Lower lobe of right lung (tissue), 2 donors: ENCODE results near the gene FOXN3. TPM values are rescaled to one million over a fixed set of nuclear protein-coding genes. Genes with fewer than 3 reads are reported as not detected.
A peak's percentile ranks its signal among the peaks of the same experiment; 100 is the strongest.

ENCODE experiments used
- ATAC-seq, 2 donors: fragments of 200-7000 bp; cut with Tn5 transposase; one replicate each; pipeline ENCODE4 v1.9.1; 2020 to 2022; ENCODE audit warnings: mild to moderate bottlenecking in 2 of 2, moderate library complexity in 2 of 2
- DNase-seq: peaks from one replicate; pipeline ENCODE4 v3.0.0-alpha.2; 2020
- H3K27ac ChIP-seq: fragments of 200-600 bp; one replicate; pipeline ENCODE4 v1.8.0; 2022
- H3K27me3 ChIP-seq: fragments of 200-600 bp; one replicate; pipeline ENCODE4 v1.8.0; 2022; ENCODE audit warnings: low read depth
- H3K36me3 ChIP-seq: fragments of 200-600 bp; one replicate; pipeline ENCODE4 v1.8.0; 2022; ENCODE audit warnings: mild to moderate bottlenecking
- H3K4me1 ChIP-seq: fragments of 200-600 bp; one replicate; pipeline ENCODE4 v1.8.0; 2022
- H3K4me3 ChIP-seq: fragments of 200-600 bp; one replicate; pipeline ENCODE4 v1.8.0; 2022; ENCODE audit warnings: mild to moderate bottlenecking
- H3K9me3 ChIP-seq: fragments of 200-600 bp; one replicate; pipeline ENCODE4 v1.8.0; 2022
- CTCF ChIP-seq: fragments of 200-600 bp; IDR thresholded peaks from one replicate; pipeline ENCODE4 v1.8.0; 2022; ENCODE audit warnings: antibody characterized with exemption, mild to moderate bottlenecking
- intact Hi-C: fragments of 100-400 bp; cut with DNase I; formaldehyde crosslinking; loops from one replicate; pipeline ENCODE4 v1.11.0; 2022
- total RNA-seq: library from RNA; stranded (reverse); fragmentation: NEBNext Ultra II Directional; extraction: Animal tissue kit (Norgen Biotek cat#: 25700); gene quantifications from one replicate; pipeline ENCODE4 v1.2.1, GENCODE V29; 2021
- donor health status: DM: no; HTN: yes; CAD: no; lungs with severe emphysema.

The FOXN3 gene
- total RNA-seq, 1 donor from 2014 or later = 116 TPM

DNA sequence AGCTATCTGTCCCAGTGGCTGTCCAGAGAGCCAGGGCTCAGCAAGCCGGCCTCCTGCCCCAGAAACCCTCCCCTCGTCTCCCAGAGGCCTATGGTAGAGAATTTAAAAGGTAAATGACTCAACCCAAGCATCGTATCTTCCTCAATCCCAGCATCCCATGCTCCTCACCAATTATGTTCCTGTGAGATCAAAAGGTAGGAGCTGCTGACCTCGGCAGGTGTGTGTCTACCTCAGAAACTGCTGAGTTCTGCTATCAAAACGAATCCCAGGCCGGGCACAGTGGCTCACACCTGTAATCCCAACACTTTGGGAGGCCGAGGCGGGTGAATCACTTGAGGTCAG, 49.3 kb downstream of the FOXN3 start:
- DNase-seq (no peak), ATAC-seq (no peak)
- intact Hi-C loops = no loop called here
- Histone ChIP-seq H3K4me1 (peaks cover 80% of the 10 kb centered on the region), H3K27me3 (no peaks in the 10 kb centered on the region), H3K27ac (no peak overlapping the region), H3K4me3 (no peak overlapping the region), H3K36me3 (no peaks in the 10 kb centered on the region), H3K9me3 (no peaks in the 10 kb centered on the region)
- no peak for TF ChIP-seq CTCF

DNA sequence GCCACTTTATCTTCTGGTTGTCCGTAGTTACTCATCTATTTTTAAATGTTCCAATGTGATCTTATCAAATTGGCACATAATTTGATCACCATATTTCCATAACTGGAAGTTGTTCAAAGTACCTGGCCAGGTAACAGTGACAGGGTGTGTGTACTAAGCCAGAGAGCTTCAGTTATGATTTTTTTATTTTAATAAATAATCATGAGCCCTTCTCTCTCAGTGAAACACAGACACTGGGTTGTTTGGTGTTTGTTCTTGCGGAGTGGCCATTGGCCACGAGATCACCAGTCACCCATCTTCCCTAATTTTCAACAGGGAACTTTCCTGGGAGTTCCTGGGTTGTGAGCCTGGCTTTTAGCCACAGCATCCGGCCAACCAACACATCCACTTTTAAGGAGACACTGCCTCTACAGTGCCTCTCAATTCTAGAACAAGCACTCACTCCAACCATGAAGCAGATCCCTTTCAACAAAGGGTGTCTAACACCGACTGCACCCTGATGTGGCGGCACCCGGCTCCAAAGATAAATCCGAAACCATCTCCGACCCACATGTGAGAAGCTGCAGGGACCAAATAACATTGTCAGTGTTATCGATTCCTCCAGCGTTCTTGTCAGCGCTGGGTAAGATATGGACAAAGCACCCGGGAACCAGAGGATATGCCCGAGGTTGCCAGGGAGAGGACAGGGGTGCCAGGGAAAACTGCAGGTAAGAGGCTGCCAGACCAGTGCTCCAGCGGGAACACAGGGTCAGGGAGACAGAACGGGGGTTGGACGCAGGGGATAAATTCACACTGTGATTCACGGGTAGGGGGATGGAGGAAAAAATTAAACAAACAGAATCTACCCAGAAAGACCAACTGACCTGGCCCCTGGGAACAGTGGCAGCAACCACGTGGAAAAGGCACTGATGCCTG, 49.9 kb downstream of the FOXN3 start:
- Histone ChIP-seq H3K4me3 (peak overlapping the region; percentile 9), H3K36me3 (no peaks in the 10 kb centered on the region), H3K4me1 (peaks cover 80% of the 10 kb centered on the region), H3K27ac (no peak overlapping the region), H3K9me3 (no peaks in the 10 kb centered on the region), H3K27me3 (no peaks in the 10 kb centered on the region)
- intact Hi-C loops = no loop called here
- DNase-seq = no peak
- no peak for TF ChIP-seq CTCF
- peak in 1 of 2 donors; percentile 7 for ATAC-seq

- peak; percentile 70 to 79 for ATAC-seq
- H3K4me3 ChIP-seq = peak overlapping the region; percentile 13
- H3K27me3 ChIP-seq = no peaks in the 10 kb centered on the region
- peak overlapping the region; percentile 49 for H3K27ac ChIP-seq
- no peaks in the 10 kb centered on the region for H3K9me3 ChIP-seq
- no peak for DNase-seq
- H3K4me1 ChIP-seq = peaks cover 62% of the 10 kb centered on the region
- no peaks in the 10 kb centered on the region for H3K36me3 ChIP-seq
- no peak for TF ChIP-seq CTCF
- intact Hi-C loops = no loop called here
These were observed 51.8 kb downstream of the FOXN3 start for GRCh38 chr14:89365061-89365801.

- Histone ChIP-seq H3K4me3 (no peak overlapping the region), H3K9me3 (no peaks in the 10 kb centered on the region), H3K27me3 (no peaks in the 10 kb centered on the region), H3K27ac (no peak overlapping the region), H3K36me3 (no peaks in the 10 kb centered on the region), H3K4me1 (peaks cover 57% of the 10 kb centered on the region)
- intact Hi-C loops = no loop called here
- TF ChIP-seq CTCF = no peak
- no peak for DNase-seq
- ATAC-seq = no peak
These were observed 52.7 kb downstream of the FOXN3 start for GRCh38 chr14:89364316-89364715.

- H3K4me1 ChIP-seq = peaks cover 33% of the 10 kb centered on the region
- H3K4me3 ChIP-seq = no peak overlapping the region
- no peaks in the 10 kb centered on the region for H3K9me3 ChIP-seq
- H3K27me3 ChIP-seq = no peaks in the 10 kb centered on the region
- TF ChIP-seq CTCF = no peak
- intact Hi-C loops = no loop called here
- no peak for ATAC-seq
- no peak for DNase-seq
- H3K36me3 ChIP-seq = no peaks in the 10 kb centered on the region
- H3K27ac ChIP-seq = no peak overlapping the region
These were observed 56.8 kb downstream of the FOXN3 start for GRCh38 chr14:89360277-89360676.
